Measurements from ENCODE around the gene KCNJ6.
A peak's percentile ranks its signal among the peaks of the same experiment; 100 is the strongest.
"Not testable (repeated sequence)": the region's sequence is repeated elsewhere in the genome, so short reads cannot be mapped to it uniquely, and the experiment has no call there.

KCNJ6 gene

GRCh38 chr21:37592496-37592895 lies 323.8 kb downstream of the KCNJ6 start:
- no peak for DNase-seq

GRCh38 chr21:37591994-37592393 lies 324.3 kb downstream of the KCNJ6 start:
- not testable (repeated sequence) for DNase-seq

- DNase-seq, result not testable (repeated sequence)
These were observed 325.4 kb downstream of the KCNJ6 start for GRCh38 chr21:37590836-37591235.

- DNase-seq, result not testable (repeated sequence)
These were observed 327.6 kb downstream of the KCNJ6 start for GRCh38 chr21:37588644-37589043.

GRCh38 chr21:37587635-37588177 lies 328.6 kb downstream of the KCNJ6 start:
- no peak for DNase-seq

GRCh38 chr21:37587203-37587602 lies 329.1 kb downstream of the KCNJ6 start:
- DNase-seq, result no peak

GRCh38 chr21:37582590-37582989 lies 333.7 kb downstream of the KCNJ6 start:
- DNase-seq, result peak; percentile 36

- no peak for DNase-seq
These were observed 335.6 kb downstream of the KCNJ6 start for GRCh38 chr21:37580666-37581065.

- no peak for DNase-seq
These were observed 336.9 kb downstream of the KCNJ6 start for GRCh38 chr21:37579356-37579755.

- DNase-seq, result no peak
These were observed 337.7 kb downstream of the KCNJ6 start for GRCh38 chr21:37578471-37579126.

GRCh38 chr21:37576929-37577328 lies 339.3 kb downstream of the KCNJ6 start:
- DNase-seq, result not testable (repeated sequence)

GRCh38 chr21:37575580-37575979 lies 340.7 kb downstream of the KCNJ6 start:
- no peak for DNase-seq

- no peak for DNase-seq
These were observed 341.5 kb downstream of the KCNJ6 start for GRCh38 chr21:37574751-37575150.

GRCh38 chr21:37574316-37574715 lies 341.9 kb downstream of the KCNJ6 start:
- DNase-seq, result no peak

GRCh38 chr21:37571442-37571841 lies 344.8 kb downstream of the KCNJ6 start:
- no peak for DNase-seq

GRCh38 chr21:37568916-37569315 lies 347.3 kb downstream of the KCNJ6 start:
- DNase-seq, result no peak

GRCh38 chr21:37568415-37568814 lies 347.8 kb downstream of the KCNJ6 start:
- DNase-seq, result no peak

GRCh38 chr21:37566790-37567615 lies 349.3 kb downstream of the KCNJ6 start:
- DNase-seq, result no peak

- no peak for DNase-seq
These were observed 350.6 kb downstream of the KCNJ6 start for GRCh38 chr21:37565530-37566223.

GRCh38 chr21:37564924-37565529 lies 351.2 kb downstream of the KCNJ6 start:
- no peak for DNase-seq

- peak; percentile 99 for DNase-seq
These were observed 351.8 kb downstream of the KCNJ6 start for GRCh38 chr21:37564341-37564923.

- peak; percentile 58 for DNase-seq
These were observed 352.5 kb downstream of the KCNJ6 start for GRCh38 chr21:37563641-37564340.

Measured in amniotic stem cell (primary cell).